Mucosa of rectum (tissue), 2 donors: Measurements from ENCODE around the gene FKRP.
"Not testable (repeated sequence)": the region's sequence is repeated elsewhere in the genome, so short reads cannot be mapped to it uniquely, and the experiment has no call there.

ENCODE experiments used
- H3K27ac ChIP-seq, 2 donors: one replicate each; pipeline ENCODE4 v1.7.0; 2013; ENCODE audit warnings: inconsistent platforms in 2 of 2, low read depth in 2 of 2, low read length in 2 of 2
- H3K27me3 ChIP-seq, 2 donors: one replicate each; pipeline ENCODE4 v1.7.0; 2013; ENCODE audit warnings: low read length in 2 of 2; ENCODE audit not compliant: control insufficient read depth in 2 of 2, insufficient read depth in 2 of 2
- H3K36me3 ChIP-seq, 2 donors: one replicate each; pipeline ENCODE4 v1.7.0; 2013; ENCODE audit warnings: low read length in 2 of 2; ENCODE audit not compliant: control insufficient read depth in 2 of 2, insufficient read depth in 2 of 2
- H3K4me1 ChIP-seq, 2 donors: one replicate each; pipeline ENCODE4 v1.7.0; 2013; ENCODE audit warnings: low read length in 2 of 2, mild to moderate bottlenecking in 1 of 2; ENCODE audit not compliant: control insufficient read depth in 2 of 2, insufficient read depth in 2 of 2
- H3K4me3 ChIP-seq, 2 donors: one replicate each; pipeline ENCODE4 v1.7.0; 2013; ENCODE audit warnings: low read length in 2 of 2
- H3K9ac ChIP-seq, 2 donors: one replicate each; pipeline ENCODE4 v1.7.0; 2013; ENCODE audit warnings: low read length in 2 of 2, low read depth in 1 of 2, mild to moderate bottlenecking in 1 of 2
- H3K9me3 ChIP-seq, 2 donors: one replicate each; pipeline ENCODE4 v1.7.0; 2013; ENCODE audit warnings: low read length in 2 of 2; ENCODE audit not compliant: control insufficient read depth in 2 of 2
- donor health status: healthy.
- donor health status: Normal muscosa, but diverticular disease.

FKRP gene

GRCh38 chr19:46772170-46773017 is 26.5 kb downstream of the FKRP start:
- Histone ChIP-seq H3K9ac (no peak overlapping the region), H3K9me3 (no peaks in the 10 kb centered on the region), H3K27ac (no peak overlapping the region), H3K27me3 (no peaks in the 10 kb centered on the region), H3K4me1 (peaks cover 6 to 25% of the 10 kb centered on the region in 2 donors), H3K4me3 (no peak overlapping the region), H3K36me3 (peaks cover 21 to 23% of the 10 kb centered on the region in 2 donors)

- Histone ChIP-seq H3K27ac (no peak overlapping the region), H3K9me3 (no peaks in the 10 kb centered on the region), H3K4me3 (no peak overlapping the region), H3K27me3 (no peaks in the 10 kb centered on the region), H3K9ac (no peak overlapping the region), H3K4me1 (peaks cover 6 to 24% of the 10 kb centered on the region in 2 donors), H3K36me3 (peaks cover 25 to 27% of the 10 kb centered on the region in 2 donors)
Measured at GRCh38 chr19:46773018-46773399, 27.2 kb downstream of the FKRP start.

- Histone ChIP-seq H3K36me3 (peaks cover 33 to 35% of the 10 kb centered on the region in 2 donors), H3K9ac (no peak overlapping the region), H3K27ac (no peak overlapping the region), H3K4me1 (peaks cover 6 to 10% of the 10 kb centered on the region in 2 donors), H3K4me3 (no peak overlapping the region), H3K9me3 (no peaks in the 10 kb centered on the region), H3K27me3 (no peaks in the 10 kb centered on the region)
Measured at GRCh38 chr19:46775642-46776258, 29.9 kb downstream of the FKRP start.

- peaks cover 3% of the 10 kb centered on the region in 2 donors for H3K4me1 ChIP-seq
- peak overlapping the region in 1 of 2 donors; percentile 26 for H3K27ac ChIP-seq
- H3K36me3 ChIP-seq, result peaks cover 42 to 44% of the 10 kb centered on the region in 2 donors
- no peaks in the 10 kb centered on the region for H3K9me3 ChIP-seq
- no peak overlapping the region for H3K9ac ChIP-seq
- no peaks in the 10 kb centered on the region for H3K27me3 ChIP-seq
- H3K4me3 ChIP-seq, result no peak overlapping the region
Measured at GRCh38 chr19:46776927-46777911, 31.4 kb downstream of the FKRP start.

- H3K4me1 ChIP-seq, H3K9me3 ChIP-seq, H3K27me3 ChIP-seq, H3K4me3 ChIP-seq, H3K9ac ChIP-seq: not testable (repeated sequence)
- H3K27ac ChIP-seq, result peak overlapping the region in 1 of 2 donors; percentile 26
- H3K36me3 ChIP-seq, result peaks cover 49 to 53% of the 10 kb centered on the region in 2 donors
Measured at GRCh38 chr19:46777956-46778645, 32.2 kb downstream of the FKRP start.

GRCh38 chr19:46782355-46783019 is 36.6 kb downstream of the FKRP start:
- Histone ChIP-seq H3K27me3 (no peaks in the 10 kb centered on the region), H3K4me1 (peaks cover 30 to 34% of the 10 kb centered on the region in 2 donors), H3K4me3 (no peak overlapping the region), H3K27ac (no peak overlapping the region), H3K9ac (peak overlapping the region in 1 of 2 donors; percentile 14), H3K36me3 (peaks cover 31 to 46% of the 10 kb centered on the region in 2 donors), H3K9me3 (no peaks in the 10 kb centered on the region)

- peak overlapping the region in 1 of 2 donors; percentile 97 for H3K27ac ChIP-seq
- H3K36me3 ChIP-seq, result peaks cover 21 to 41% of the 10 kb centered on the region in 2 donors
- H3K9ac ChIP-seq, result peak overlapping the region in 1 of 2 donors; percentile 96
- H3K4me3 ChIP-seq, result peak overlapping the region in 1 of 2 donors; percentile 90
- peaks cover 30 to 34% of the 10 kb centered on the region in 2 donors for H3K4me1 ChIP-seq
- H3K9me3 ChIP-seq, result no peaks in the 10 kb centered on the region
- H3K27me3 ChIP-seq, result no peaks in the 10 kb centered on the region
Measured at GRCh38 chr19:46783670-46784069, 37.8 kb downstream of the FKRP start.

GRCh38 chr19:46784262-46785053 is 38.6 kb downstream of the FKRP start:
- Histone ChIP-seq H3K27ac (peak overlapping the region; percentile 91 to 97), H3K9ac (peak overlapping the region; percentile 76 to 96), H3K27me3 (no peaks in the 10 kb centered on the region), H3K9me3 (no peaks in the 10 kb centered on the region), H3K4me3 (peak overlapping the region; percentile 90 to 91), H3K4me1 (peaks cover 30 to 36% of the 10 kb centered on the region in 2 donors), H3K36me3 (peaks cover 19 to 36% of the 10 kb centered on the region in 2 donors)
